GM20431 (cell line): ENCODE results near the gene ASGR1.
"Not testable (repeated sequence)": the region's sequence is repeated elsewhere in the genome, so short reads cannot be mapped to it uniquely, and the experiment has no call there.

Experiments
- in situ Hi-C: fragments of 300-500 bp; cut with MseI, MboI; formaldehyde crosslinking; loops from one replicate; pipeline ENCODE4 v1.15.0; 2020; ENCODE audit warnings: low sequenced_read_pairs; ENCODE audit not compliant: unreplicated experiment

Gene ASGR1

DNA sequence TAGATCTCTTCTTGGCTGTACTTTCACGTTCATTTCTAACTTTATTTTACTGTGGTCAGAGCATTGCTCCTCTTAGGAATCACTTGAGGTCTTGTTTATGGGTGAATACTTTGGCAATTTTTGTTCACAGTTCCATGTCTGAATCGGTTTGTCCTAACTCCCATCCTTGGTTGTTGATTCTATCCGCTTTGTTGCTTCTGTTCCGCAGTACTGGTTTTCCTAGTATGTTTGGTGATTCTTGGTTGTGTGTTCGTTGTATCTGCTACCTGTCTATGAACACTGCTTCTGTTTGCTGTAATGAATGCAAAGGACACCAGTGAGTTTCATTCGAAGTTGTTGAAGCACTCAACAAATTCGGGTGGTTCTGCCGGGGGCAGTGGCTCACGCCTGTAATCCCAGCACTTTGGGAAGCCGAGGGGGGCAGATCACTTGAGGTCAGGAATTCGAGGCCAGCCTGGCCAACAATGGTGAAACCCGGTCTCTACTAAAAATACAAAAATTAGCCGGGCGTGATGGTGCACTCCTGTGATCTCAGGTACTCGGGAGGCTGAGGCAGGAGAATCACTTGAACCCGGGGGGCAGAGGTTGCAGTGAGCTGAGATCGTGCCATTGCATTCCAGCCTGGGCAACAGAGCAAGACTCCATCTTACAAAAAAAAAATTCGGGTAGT lies 6.5 kb downstream of the ASGR1 start:
- in situ Hi-C loops, result not testable (repeated sequence)

DNA sequence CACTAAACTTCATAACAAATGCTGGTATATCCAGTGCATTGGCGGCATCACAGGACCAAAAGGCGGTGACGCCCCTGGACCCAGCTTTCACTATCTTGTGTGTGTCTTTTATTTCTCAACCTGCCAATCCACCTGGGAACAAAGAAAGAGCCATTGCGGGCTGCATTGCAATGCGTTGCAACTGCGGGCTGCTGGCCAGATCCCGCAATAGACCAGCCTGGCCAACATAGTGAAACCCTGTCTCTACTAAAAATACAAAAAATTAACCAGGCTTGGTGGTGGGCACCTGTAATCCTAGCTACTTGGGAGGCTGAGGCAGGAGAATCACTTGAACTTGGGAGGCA lies 9.6 kb downstream of the ASGR1 start:
- in situ Hi-C loops, result not testable (repeated sequence)

DNA sequence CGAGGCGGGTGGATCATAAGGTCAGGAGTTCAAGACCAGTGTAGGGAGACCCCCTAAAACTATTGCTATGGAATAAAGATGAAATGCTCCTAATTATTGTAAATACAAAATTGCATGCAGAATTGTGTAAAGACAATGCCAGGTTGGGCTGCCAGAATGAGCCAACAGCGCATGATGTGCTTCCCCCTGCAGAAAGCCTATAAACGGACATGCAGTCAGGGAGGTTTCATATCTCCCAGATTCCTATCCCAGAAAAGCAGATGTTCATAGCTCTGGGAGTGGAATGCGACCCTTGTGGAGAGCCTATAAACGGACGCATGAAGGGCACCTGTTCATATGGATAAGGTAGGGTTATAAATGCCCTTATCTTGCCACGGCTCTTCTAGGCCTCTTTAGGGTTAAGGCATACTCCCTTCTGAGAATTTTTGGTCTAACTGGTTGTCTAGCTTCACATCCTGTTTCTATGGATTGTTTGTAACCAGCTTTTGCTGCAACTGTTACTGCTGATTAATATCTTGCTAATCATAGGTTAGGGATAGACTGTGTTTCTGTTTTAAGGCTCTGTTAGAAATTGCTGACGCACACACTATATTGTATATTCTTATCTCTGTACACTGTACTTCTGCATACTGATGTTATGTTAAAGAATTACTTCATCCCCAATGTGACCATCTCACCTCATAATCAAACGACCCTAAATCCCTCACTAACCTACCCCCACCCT lies 10.2 kb downstream of the ASGR1 start:
- in situ Hi-C loops, result not testable (repeated sequence)

DNA sequence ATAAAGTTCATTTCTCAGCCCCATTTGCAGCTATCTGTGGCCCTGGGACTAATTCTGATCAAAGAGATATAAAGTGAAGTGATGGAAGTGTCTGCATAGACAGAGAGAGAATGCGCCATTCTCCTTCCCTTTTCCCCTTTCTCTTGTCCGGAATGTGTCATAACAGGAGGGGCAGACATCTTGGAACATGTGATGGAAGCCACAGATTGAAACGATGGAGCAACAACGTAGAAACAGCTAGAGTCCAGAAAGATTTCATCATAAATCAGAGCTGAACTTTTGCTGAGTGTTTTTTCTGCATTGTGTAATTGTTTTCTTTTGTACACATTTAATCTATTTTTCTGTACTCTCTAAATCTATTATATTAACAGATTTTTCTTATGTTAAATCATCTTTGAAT lies 11.3 kb downstream of the ASGR1 start:
- in situ Hi-C loops, result no loop called here

DNA sequence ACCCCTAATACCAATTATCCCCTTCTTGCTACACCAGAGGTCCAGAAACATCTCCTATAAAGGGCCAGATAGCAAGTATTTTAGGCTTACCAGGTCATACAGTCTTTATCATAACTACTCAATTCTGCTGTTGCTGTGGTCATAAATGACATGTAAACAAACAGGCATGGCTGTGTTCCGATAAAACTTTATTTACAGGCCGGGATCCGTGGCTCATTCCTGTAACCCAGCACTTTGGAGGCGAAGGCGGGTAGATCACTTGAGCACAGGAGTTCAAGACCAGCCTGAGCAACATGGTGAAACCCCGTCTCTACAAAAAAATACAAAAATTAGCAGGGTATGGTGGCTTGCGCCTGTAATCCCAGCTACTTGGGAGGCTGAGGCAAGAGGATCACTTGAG lies 12.3 kb downstream of the ASGR1 start:
- in situ Hi-C loops, result no loop called here

DNA sequence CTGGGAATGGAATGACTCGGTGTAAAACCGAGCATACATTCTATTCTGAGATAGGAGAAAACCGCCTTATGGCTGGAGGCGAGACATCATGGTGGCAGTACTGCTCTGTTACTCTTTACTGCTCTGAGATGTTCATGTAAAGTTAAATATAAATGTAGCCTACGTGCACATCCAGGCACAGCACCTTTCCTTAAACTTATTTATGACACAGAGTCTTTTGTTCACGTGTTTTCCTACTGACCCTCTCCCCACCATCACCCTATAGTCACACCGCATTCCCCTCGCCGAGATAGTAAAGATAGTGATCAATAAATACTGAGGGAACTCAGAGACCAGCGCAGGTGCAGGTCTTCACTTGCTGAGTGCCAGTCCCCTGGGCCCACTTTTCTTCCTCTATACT lies 19.6 kb downstream of the ASGR1 start:
- in situ Hi-C loops, result not testable (repeated sequence)

DNA sequence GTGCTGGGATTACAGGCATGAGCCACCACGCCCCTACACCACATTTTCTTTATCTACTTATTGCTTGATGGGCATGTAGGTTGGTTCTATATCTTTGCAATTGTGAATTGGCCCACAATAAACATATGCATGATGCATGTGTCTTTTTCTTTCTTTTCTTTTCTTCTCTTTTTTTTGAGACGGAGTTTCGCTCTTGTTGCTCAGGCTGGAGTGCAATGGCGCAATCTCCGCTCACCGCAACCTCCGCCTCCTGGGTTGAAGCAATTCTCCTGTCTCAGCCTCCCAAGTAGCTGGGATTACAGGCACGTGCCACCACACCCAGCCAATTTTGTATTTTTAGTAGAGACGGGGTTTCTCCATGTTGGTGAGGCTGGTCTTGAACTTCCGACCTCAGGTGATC lies 20.7 kb downstream of the ASGR1 start:
- in situ Hi-C loops, result not testable (repeated sequence)

DNA sequence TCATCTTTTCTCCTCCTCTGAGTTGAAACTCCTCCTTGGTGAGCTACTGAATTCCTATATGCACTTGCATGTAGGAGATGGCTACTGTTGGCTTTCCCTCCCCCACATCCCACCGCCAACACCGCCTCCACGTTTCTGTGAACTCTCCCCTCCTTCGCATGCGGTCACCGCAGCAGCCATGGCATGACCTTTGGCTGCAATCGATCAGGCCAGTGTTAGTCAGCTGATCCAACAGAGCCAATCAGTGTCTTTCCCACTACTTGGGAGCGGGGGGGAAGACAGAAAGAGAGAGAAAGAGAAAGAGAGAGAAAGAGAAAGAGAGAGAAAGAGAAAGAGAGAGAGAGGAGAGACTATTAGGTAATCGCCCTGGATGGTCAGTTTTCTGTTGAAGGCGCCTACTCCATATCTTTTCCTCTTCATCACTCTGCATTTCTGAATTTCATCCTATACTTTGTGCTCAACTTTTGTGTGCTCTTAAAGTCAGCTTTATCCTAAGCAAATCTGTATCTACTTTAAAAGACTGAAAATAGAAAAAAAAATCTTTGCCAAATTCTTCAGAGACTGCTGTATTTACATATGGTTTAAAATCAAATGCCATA lies 22.7 kb downstream of the ASGR1 start:
- in situ Hi-C loops, result no loop called here

DNA sequence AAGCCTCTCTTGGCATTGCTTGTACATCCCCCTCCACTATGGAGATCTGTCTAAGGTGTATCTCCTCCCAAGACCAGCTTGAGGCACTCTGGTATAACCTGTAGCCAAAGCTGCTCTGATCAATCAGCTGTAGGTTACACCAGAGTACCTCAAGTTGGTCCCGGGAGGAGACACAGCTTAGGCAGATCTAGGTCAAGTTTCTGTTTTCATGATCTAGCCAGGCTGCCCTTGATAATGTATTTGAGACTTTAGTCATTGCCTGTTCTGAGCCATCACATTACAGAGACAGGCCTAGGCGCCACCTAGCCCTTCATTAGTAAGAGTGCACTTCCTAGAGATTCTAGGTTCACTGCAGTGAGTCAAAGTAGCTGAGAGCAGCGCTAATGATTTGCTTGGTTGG lies 31.4 kb downstream of the ASGR1 start:
- in situ Hi-C loops, result no loop called here

DNA sequence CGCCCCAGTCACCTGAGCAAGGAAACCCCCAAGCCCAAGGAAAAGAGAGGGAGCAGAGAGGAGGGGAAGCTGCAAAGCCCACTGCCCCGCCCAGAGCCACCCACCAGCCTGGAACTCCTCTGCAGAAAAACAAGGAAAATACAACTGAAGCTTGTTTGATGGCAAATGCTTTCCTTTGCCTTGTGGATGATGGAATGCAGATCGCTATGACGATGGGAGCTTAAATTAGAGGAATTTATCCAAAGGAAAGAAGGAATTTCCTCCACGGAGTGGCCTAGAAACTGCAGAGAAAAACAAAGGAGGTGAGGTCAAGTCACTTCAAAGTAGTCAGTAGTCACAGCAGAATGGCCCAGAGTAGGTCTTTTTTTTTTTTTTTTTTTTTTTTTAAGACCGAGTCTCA lies 33.1 kb downstream of the ASGR1 start:
- in situ Hi-C loops, result no loop called here

DNA sequence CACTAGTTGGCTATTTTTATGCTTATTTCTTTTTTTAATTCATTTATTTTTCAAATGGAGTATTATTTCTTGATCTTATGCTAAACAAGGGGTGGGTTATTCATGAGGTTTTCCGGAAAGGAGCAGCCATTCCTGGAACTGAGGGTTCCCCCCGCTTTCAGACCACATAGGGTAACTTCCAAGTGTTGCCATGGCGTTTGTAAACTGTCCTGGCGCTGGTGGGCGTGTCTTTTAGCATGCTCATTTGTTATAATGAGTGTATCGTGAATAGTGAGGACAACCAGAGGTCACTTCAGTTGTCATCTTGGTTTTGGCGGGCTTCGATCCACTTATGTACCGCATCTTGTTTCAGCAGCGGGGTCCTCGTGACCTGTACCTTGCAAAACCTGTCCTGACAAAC lies 35.0 kb downstream of the ASGR1 start:
- in situ Hi-C loops, result no loop called here

DNA sequence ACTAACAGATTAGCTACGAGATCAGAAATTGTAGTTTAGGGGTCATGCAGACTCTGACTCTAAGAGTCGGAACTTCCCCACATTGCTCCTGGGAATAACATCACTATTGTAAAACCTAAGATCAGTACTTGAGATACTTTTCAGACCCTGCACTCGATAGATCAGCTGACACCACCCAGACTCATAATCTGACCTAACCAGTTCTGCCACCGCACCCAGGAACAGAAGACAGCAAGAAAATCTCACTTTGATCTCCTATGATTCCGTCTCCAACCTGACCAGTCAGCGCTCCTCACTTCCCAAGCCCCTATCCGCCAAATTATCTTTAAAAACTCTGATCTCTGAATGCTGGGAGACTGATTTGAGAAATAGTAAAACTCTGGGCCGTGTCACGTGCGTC lies 37.3 kb downstream of the ASGR1 start:
- in situ Hi-C loops, result no loop called here

DNA sequence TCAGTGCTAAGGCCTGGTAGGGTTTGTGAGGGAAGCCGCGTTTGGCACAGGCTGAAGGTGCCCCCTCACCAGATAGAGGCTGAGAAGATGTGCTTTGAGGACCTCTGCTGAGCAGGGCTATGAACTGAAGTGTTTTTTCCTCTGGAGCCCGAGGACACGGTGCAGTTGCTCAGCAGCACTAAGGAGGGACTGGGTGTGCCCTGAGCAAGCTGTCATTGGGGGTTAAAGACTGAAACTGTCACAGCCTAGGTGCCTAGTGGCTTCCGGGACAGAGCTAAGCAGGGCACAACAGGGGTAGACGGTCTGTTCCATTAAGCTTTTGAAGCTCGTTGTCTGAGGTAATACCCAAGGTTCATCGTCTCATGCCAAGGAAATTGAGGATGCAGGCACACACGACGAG lies 39.8 kb downstream of the ASGR1 start:
- in situ Hi-C loops, result loop anchor here (5.0 kb wide), 1 partner anchor 87 kb away; no protein-coding TSS in a partner anchor

DNA sequence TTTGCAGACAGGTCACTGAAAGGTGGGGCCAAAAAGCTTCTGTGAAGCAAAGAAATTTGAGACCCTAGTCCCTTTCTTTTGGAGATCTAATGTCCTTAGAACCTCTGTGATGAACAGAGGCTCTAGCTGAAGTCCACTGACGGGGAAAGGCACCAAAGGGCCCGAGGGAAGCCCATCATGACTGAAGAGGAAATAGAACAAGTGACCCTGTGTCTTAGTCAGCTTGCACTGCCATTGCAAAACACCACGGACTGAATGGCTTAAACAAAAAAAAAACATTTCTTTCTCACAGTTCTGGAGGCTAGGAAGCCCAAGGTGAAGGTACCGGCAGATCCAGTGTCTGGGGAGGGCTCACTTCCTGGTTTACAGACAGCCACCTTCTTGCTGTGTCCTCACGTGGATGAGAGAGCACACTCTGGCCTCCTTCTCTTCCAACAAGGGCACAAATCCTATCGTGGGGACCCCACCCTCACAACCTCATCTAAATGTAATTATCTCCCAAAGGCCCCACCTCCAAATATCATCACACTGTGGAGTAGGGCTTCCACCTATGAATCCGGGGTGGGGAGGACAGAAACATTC lies 40.3 kb downstream of the ASGR1 start:
- in situ Hi-C loops, result loop anchor here (5.0 kb wide), 1 partner anchor 87 kb away; no protein-coding TSS in a partner anchor

DNA sequence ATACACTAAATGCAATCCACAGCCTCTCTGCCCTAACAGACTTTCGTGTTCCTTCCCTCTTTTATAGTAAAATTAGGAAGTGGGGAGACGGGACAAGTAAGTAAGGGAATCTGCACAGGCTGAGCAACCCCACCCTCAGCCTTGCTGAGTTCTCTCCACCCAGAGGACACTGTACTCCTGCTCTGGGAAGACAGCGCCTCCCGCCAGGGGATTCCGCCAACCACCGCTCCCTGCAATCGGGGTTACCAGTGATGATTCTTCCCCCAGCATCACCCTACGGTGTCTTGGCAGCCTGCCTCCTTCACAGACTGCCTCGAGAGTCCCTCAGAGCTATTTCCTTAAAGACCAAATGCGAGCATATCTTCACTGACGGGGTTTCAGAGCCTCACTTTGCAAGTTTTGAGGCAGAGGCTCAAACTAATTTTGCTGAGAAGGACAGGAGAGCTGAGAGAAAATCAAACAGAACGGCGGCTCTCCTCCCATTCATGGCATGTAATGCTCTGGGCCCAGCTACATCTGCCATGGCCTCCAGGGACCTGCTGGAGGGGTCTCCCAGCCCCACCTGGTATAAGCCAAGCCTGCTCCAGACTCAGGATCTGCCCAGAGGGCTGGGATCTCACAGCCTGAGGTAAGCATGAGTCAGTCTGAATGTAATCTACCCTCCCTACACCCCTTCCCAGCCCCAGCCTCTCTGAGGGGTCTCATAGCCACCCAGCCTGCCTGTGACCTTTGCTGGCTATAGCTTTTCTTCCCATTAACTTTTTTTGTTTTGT lies 41.8 kb downstream of the ASGR1 start:
- in situ Hi-C loops, result loop anchor here (5.0 kb wide), 1 partner anchor 85 kb away; no protein-coding TSS in a partner anchor

DNA sequence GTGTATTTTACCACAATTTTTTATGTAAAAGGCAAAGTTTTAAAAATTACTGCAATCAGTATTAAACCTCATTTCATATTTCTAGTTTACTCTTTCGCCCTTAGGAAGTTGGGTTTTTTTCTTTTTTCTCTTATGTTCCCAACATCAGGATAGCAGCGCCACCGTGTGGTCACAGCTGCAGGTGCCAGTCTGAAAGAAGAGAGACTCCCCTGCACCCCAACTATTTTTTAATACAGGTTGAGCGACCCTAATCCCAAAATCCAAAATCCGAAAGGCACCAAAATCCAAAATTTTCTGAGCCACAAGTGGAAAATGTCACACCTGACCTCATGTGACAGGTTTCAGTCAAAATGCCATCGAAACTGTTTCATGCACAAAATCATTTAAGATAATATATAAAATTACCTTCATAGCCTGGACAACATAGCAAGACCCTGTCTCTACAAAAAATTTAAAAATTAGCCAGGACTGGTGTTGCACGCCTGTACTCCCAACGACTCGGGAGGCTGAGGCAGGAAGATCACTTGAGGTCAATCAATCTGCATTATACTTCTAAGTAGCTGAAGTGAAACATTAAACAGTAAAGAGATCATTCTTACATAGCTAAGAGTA lies 42.8 kb downstream of the ASGR1 start:
- in situ Hi-C loops, result loop anchor here (5.0 kb wide), 1 partner anchor 84 kb away; no protein-coding TSS in a partner anchor

DNA sequence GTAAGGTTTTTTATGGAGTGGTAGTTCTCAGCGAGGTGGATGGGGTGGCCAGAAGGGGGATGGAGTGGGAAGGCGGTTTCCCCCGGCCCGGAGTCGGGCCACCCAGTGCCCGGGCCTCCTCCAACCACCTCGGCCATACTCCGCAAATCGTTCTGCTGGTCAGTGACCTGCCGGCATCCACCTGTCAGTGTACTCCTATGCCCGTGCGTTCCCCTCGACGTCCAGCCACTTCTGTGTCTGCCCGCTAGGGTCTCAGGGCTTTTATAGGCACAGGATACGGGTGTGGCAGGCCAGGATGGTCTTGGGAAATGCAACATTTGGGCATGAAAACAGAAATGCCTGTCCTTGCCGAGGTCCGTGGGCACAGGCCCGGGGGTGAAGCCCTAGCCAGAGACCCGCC lies 45.3 kb downstream of the ASGR1 start:
- in situ Hi-C loops, result no loop called here

DNA sequence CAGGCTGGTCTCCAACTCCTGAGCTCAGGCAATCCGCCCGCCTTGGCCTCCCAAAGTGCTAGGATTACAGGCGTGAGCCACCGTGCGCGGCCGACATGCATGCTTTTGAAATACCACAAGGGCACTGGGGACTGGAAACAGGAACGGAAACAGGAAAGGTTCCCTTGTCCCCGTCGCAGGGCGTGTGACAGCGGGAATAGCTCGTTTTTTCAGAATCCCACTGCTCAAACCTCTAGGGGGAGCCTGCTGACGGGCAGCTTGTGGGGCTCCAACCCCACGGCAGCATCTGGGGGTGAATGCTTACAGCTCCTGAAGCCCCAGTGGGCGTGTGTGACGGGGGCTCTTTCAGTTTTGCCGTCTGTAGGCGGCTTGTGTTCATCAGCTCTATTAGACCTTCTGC lies 45.7 kb downstream of the ASGR1 start:
- in situ Hi-C loops, result no loop called here

DNA sequence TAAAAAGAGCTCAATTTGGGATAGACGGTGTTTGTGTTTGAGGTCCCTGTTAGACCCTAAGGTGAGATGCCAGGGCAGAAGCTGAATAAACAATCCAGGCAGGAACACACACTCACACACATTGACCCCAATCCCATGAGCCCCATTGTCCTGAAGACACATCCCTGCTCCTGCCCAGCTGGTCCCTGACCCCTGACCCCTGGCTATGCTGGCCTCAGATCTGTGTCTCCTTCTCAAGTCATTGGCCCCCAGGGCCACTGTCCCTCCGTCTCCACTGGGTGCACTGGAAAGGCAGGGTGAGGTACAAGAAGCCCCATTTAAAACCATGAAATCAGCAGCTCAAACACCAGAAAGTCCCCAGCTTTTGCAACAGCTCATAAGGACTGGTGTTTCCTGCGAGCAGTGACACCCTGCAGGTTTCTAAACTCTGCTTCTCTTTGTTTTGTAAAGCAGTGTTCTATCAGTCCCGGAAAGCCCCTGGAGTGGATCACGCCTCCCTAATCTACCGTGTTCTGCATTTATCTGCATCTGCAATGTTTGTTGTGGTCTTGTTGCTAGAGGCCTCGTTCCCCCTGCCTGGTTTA lies 46.6 kb downstream of the ASGR1 start:
- in situ Hi-C loops, result no loop called here

DNA sequence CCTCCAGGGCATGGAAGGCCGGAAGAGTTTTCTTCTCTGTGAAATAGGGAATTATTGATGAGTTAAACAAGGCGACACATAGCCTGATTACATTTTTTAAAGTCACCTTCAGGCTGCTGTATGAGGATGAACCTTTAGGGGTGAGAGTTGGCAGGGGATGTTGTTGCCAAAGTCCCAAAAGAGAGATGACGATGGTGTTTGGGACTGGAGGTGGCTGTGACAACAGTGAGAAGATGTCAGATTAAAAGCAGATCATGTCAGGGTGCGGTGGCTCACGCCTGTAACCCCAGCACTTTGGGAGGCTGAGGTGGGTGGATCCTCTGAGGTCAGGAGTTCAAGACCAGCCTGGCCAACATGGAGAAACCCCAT lies 47.8 kb downstream of the ASGR1 start:
- in situ Hi-C loops, result no loop called here
